Omental fat pad (tissue), 4 donors: Measurements from ENCODE around the gene DGKZ. TPM values are rescaled to one million over a fixed set of nuclear protein-coding genes. Genes with fewer than 3 reads are reported as not detected.

Source experiments
- ATAC-seq: fragments of 150-250 bp; one replicate; pipeline ENCODE4 v1.9.1; 2016; ENCODE audit warnings: mild to moderate bottlenecking, moderate library complexity; ENCODE audit not compliant: low FRiP score
- DNase-seq: peaks from one replicate; pipeline ENCODE4 v3.0.0-alpha.2; 2019; ENCODE audit warnings: low spot score
- small RNA-seq: library from RNA; depleted of rRNA; stranded (forward); fragments of <200 nt; gene quantifications from one replicate; pipeline ENCODE3, GENCODE V24; 2016
- total RNA-seq, 4 donors: library from RNA; depleted of rRNA; stranded (reverse); fragments of >200 nt; gene quantifications; one replicate each; pipeline ENCODE4 v1.1.0, GENCODE V29; 2016
- TF ChIP-seq, protein P1 (sequence below), 3 donors: fragments of 450-650 bp; IDR thresholded peaks; one replicate each; pipeline ENCODE4 v1.5.1; 2016 to 2017; ENCODE audit warnings: antibody characterized with exemption in 3 of 3, mild to moderate bottlenecking in 3 of 3, moderate library complexity in 2 of 3

The DGKZ gene
- total RNA-seq, 4 donors from 2014 or later = 29.2 to 79.4 (median 63.3) TPM

DNA sequence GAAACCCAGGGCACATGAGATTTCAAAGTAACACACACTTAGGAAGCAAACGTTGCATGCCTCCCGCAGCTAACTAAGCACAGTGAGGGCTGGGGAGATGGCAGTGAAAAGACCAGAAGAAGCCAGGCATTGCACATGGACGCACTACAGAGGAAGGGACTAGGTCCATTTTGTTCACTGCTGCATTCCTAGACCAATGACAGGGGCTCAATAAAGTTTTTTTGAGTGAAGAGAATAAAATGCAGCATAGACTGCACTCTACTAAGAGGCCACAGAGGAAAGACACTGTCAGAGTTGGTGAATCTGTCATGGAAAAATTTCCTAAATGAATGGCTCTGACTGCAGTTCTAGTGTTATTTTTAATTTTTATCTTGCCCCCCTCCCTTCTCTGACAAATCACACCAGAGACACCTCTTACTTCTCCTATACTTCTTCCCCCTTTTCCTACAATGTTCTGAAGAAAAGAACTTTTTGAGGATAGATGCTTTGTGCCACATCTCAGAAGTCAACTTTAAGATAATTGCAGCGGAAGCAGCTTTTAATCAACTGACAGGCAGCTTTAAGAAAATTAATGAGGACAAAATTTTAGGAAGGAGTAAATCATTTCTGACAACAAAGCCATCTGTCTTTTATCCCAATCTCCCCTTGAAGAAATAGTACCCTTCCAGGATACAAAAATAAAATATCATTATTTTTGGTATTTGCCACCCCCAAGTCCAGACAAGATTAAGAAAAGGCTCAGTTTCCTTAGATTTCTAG is 79.1 kb downstream of the DGKZ start:
- TF ChIP-seq, protein P1, sequence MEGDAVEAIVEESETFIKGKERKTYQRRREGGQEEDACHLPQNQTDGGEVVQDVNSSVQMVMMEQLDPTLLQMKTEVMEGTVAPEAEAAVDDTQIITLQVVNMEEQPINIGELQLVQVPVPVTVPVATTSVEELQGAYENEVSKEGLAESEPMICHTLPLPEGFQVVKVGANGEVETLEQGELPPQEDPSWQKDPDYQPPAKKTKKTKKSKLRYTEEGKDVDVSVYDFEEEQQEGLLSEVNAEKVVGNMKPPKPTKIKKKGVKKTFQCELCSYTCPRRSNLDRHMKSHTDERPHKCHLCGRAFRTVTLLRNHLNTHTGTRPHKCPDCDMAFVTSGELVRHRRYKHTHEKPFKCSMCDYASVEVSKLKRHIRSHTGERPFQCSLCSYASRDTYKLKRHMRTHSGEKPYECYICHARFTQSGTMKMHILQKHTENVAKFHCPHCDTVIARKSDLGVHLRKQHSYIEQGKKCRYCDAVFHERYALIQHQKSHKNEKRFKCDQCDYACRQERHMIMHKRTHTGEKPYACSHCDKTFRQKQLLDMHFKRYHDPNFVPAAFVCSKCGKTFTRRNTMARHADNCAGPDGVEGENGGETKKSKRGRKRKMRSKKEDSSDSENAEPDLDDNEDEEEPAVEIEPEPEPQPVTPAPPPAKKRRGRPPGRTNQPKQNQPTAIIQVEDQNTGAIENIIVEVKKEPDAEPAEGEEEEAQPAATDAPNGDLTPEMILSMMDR (IDR thresholded peaks at IDR 0.05) = no peak
- ATAC-seq (no peak), DNase-seq (no peak)

DNA sequence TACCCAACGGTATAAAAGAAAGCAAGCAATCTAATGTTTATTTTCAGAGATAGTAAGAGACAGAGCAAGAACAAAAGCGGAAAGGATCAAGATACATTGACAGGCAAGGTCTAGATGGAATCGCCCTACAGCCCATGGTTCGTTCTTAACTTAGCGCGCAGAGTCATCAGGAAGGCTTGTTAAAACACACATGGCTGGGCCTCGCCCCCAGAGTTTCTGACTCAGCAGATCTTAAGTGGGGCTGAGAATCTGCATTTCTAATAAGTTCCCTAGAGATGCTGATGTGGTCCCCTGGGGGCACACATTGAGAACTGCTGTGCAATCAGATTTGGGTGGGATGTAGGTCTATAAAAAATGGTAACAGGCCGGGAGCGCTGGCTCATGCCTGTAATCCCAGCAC is 80.1 kb downstream of the DGKZ start:
- DNase-seq (no peak), ATAC-seq (no peak)
- TF ChIP-seq, protein P1 (IDR thresholded peaks at IDR 0.05) = no peak

DNA sequence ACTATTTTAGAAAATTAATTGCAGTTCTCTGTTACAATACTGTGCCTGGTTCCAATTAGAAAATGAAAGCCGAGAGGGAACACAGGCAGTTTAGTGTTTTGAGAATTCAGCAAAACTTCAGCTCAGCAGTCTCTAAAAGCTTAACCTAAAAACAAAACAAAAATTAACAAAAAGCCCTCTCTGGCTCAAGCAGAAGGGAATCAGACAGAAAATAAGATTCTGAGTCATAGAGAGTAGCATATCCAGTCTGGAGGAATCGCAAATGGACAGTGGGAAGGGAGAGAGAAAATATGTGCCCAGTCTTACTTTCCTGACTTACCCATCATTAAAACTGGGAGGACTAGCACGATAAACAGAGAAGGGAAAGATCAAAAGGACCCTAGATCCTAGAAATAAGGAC is 82.5 kb downstream of the DGKZ start:
- TF ChIP-seq, protein P1 (IDR thresholded peaks at IDR 0.05) = no peak
- ATAC-seq (no peak), DNase-seq (no peak)

Small RNAs within 50 kb of the gene (small RNA-seq; reads per million reads assigned to genes)
- not detected for gene MIR4688

Other genes with a start within 250 kb of the DGKZ start
- gene PHF21A, start 226.0 kb upstream of the DGKZ start, total RNA-seq = 10 to 100 TPM; 16.1 to 73.0 (median 22.1) TPM
- gene CREB3L1, start 69.8 kb upstream of the DGKZ start, total RNA-seq = 1 to 10 TPM in 3 of 4 donors, under 1 TPM in 1; 0.94 to 8.7 (median 2.8) TPM
- 10 to 100 TPM; 11.7 to 18.1 (median 15.2) TPM for gene MDK, start 34.2 kb downstream of the DGKZ start, total RNA-seq
- gene CHRM4, start 44.3 kb downstream of the DGKZ start, total RNA-seq = under 1 TPM in 2 of 4 donors, not detected in 2; 0.63 to 0.74 TPM
- gene AMBRA1, start 246.6 kb downstream of the DGKZ start, total RNA-seq = 10 to 100 TPM; 19.2 to 41.0 (median 23.5) TPM